ENCODE results near the gene TMEM147. TPM values are rescaled to one million over a fixed set of nuclear protein-coding genes. Genes with fewer than 3 reads are reported as not detected.

The TMEM147 gene
- total and polyA plus RNA-seq, 2 of the 4 experiments (the other 2 are of a cell fraction) = 67.6 to 108 TPM

DNA sequence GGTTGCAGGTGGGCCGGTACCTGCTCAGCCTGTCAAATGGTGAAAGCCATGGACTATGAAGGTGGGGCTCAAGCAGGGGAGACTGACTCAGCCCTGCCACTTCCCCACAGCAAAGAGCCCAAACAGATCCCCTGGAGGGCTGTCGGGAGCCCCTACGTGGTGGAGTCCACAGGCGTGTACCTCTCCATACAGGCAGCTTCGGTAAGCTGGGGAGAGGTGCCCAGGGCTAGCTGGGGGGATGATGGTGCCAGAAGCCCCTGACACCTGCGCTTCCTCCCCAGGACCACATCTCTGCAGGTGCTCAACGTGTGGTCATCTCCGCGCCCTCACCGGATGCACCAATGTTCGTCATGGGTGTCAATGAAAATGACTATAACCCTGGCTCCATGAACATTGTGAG lies 3.2 kb upstream of the TMEM147 start:
- DNase-seq = no peak
- no peak overlapping the region for H2BK15ac ChIP-seq (ENCODE audit: low read depth, low read length)
- ATAC-seq (ENCODE audit: low read depth) = no peak
- peaks cover 4% of the 10 kb centered on the region; the same call in 1 of the 2 replicates for H3K36me3 ChIP-seq (ENCODE audit: control insufficient read depth, insufficient read depth, low read length)
- in situ Hi-C loops (cut with MboI; ENCODE audit: low sequenced_read_pairs) (no loop called here), dilution Hi-C loops (cut with HindIII; ENCODE audit: low sequenced_read_pairs, unreplicated experiment) (no loop called here), intact Hi-C loops (cut with micrococcal nuclease) (no loop called here)
- H3K27me3 ChIP-seq (ENCODE audit: control insufficient read depth, insufficient read depth, low read length) = no peaks in the 10 kb centered on the region
- H2AFZ ChIP-seq (replicated peaks; ENCODE audit: low read length, poor library complexity) = no peak overlapping the region
- H3K9me1 ChIP-seq (ENCODE audit: insufficient read depth, low read length) = peaks cover 9% of the 10 kb centered on the region; the same call in 1 of the 2 replicates
- 100% methylated on average over 3 of the region's 11 CpGs; no CpG with 5 or more reads in 1 of the 2 experiments for WGBS, 2 experiments (ENCODE audit: extremely low coverage in 2 of 2, insufficient read length in 1 of 2)
- H3K4me2 ChIP-seq (ENCODE audit: low read depth, low read length) = no peak overlapping the region
- no peak overlapping the region for H3K9ac ChIP-seq (ENCODE audit: low read depth, low read length)
- no peak overlapping the region for H3K4me3 ChIP-seq (ENCODE audit: insufficient read depth, low read depth, low read length)
- ChIA-PET CTCF (no interaction called here), POLR2A (ENCODE audit: unreplicated experiment) (no interaction called here)
- no TSS peak for BruUV-seq (replicated peaks)
- H3K18ac ChIP-seq (ENCODE audit: low read depth, low read length) = no peak overlapping the region
- no peak overlapping the region; the same call in 1 of the 2 replicates for H3K23ac ChIP-seq (ENCODE audit: low read depth, low read length)
- H4K20me1 ChIP-seq (ENCODE audit: insufficient read depth, low read length) = no peaks in the 10 kb centered on the region
- H3K4ac ChIP-seq (ENCODE audit: low read depth, low read length) = no peak overlapping the region
- no peak overlapping the region for H4K8ac ChIP-seq (ENCODE audit: low read depth in 2 of 2, low read length in 2 of 2)
- no peak overlapping the region for H2BK120ac ChIP-seq (ENCODE audit: low read depth, low read length)
- no peak overlapping the region for H4K91ac ChIP-seq (ENCODE audit: insufficient read depth, low read depth, low read length)
- no peak overlapping the region for H2BK5ac ChIP-seq (ENCODE audit: low read depth, low read length, poor library complexity, severe bottlenecking)
- H2AK9ac ChIP-seq (replicated peaks; ENCODE audit: low read depth, low read length, poor library complexity) = no peak overlapping the region
- no peaks in the 10 kb centered on the region for H3K9me3 ChIP-seq (ENCODE audit: control insufficient read depth, insufficient read depth, low read length)
- H4K5ac ChIP-seq (ENCODE audit: low read depth, low read length) = no peak overlapping the region
- no peak for TF ChIP-seq MAFK (IDR thresholded peaks at IDR 0.05; ENCODE audit: low read depth, low read length)
- TF ChIP-seq, protein P1, sequence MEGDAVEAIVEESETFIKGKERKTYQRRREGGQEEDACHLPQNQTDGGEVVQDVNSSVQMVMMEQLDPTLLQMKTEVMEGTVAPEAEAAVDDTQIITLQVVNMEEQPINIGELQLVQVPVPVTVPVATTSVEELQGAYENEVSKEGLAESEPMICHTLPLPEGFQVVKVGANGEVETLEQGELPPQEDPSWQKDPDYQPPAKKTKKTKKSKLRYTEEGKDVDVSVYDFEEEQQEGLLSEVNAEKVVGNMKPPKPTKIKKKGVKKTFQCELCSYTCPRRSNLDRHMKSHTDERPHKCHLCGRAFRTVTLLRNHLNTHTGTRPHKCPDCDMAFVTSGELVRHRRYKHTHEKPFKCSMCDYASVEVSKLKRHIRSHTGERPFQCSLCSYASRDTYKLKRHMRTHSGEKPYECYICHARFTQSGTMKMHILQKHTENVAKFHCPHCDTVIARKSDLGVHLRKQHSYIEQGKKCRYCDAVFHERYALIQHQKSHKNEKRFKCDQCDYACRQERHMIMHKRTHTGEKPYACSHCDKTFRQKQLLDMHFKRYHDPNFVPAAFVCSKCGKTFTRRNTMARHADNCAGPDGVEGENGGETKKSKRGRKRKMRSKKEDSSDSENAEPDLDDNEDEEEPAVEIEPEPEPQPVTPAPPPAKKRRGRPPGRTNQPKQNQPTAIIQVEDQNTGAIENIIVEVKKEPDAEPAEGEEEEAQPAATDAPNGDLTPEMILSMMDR (conservative IDR thresholded peaks at IDR 0.05; ENCODE audit: low read depth, low read length) = no peak
- TF ChIP-seq FOS (IDR thresholded peaks at IDR 0.05; ENCODE audit: low read depth, low read length) = no peak
- TF ChIP-seq, protein P2, sequence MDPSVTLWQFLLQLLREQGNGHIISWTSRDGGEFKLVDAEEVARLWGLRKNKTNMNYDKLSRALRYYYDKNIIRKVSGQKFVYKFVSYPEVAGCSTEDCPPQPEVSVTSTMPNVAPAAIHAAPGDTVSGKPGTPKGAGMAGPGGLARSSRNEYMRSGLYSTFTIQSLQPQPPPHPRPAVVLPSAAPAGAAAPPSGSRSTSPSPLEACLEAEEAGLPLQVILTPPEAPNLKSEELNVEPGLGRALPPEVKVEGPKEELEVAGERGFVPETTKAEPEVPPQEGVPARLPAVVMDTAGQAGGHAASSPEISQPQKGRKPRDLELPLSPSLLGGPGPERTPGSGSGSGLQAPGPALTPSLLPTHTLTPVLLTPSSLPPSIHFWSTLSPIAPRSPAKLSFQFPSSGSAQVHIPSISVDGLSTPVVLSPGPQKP (IDR thresholded peaks at IDR 0.05; ENCODE audit: borderline replicate concordance, low read depth, low read length) = no peak
- H2AK5ac ChIP-seq (ENCODE audit: low read depth, low read length) = no peak overlapping the region
- H3K56ac ChIP-seq (ENCODE audit: extremely low read depth, insufficient read depth, low read length) = no peak overlapping the region
- H3K4me1 ChIP-seq (ENCODE audit: control insufficient read depth, insufficient read depth, low read length) = peaks cover 8% of the 10 kb centered on the region
- H3K27ac ChIP-seq (ENCODE audit: insufficient read depth, low read length) = no peak overlapping the region
- no peak overlapping the region for H2BK20ac ChIP-seq (ENCODE audit: low read depth, low read length)
- no peak overlapping the region for H3K14ac ChIP-seq (replicated peaks; ENCODE audit: low read depth, low read length)
- peaks cover 26 to 43% of the 10 kb centered on the region in 2 experiments for H3K79me1 ChIP-seq (ENCODE audit: low read depth in 1 of 2, low read length in 2 of 2)
